Fibroblast of peridontal ligament (primary cell): ENCODE measurements around the gene CELF4.

Source experiments
- DNase-seq: peaks from one replicate; pipeline ENCODE4 v3.0.0-alpha.2; 2010; ENCODE audit errors: extremely low read depth

CELF4 gene

GRCh38 chr18:37318360-37319355 lies 246.9 kb downstream of the CELF4 start:
- no peak for DNase-seq

GRCh38 chr18:37317486-37317885 lies 248.1 kb downstream of the CELF4 start:
- no peak for DNase-seq

GRCh38 chr18:37316468-37316867 lies 249.1 kb downstream of the CELF4 start:
- DNase-seq = no peak

GRCh38 chr18:37315935-37316334 lies 249.7 kb downstream of the CELF4 start:
- DNase-seq = no peak

GRCh38 chr18:37314534-37314933 lies 251.1 kb downstream of the CELF4 start:
- DNase-seq = no peak

GRCh38 chr18:37313624-37314023 lies 252.0 kb downstream of the CELF4 start:
- DNase-seq = no peak

GRCh38 chr18:37309861-37310260 lies 255.7 kb downstream of the CELF4 start:
- no peak for DNase-seq

- DNase-seq = no peak
Observed at GRCh38 chr18:37309059-37309458, 256.5 kb downstream of the CELF4 start.

- DNase-seq = no peak
Observed at GRCh38 chr18:37307181-37307580, 258.4 kb downstream of the CELF4 start.

GRCh38 chr18:37306432-37306831 lies 259.2 kb downstream of the CELF4 start:
- DNase-seq = no peak

GRCh38 chr18:37305066-37305465 lies 260.5 kb downstream of the CELF4 start:
- DNase-seq = no peak

GRCh38 chr18:37304012-37304680 lies 261.5 kb downstream of the CELF4 start:
- DNase-seq = no peak

GRCh38 chr18:37303009-37303408 lies 262.6 kb downstream of the CELF4 start:
- DNase-seq = no peak

- DNase-seq = no peak
Observed at GRCh38 chr18:37302519-37302918, 263.1 kb downstream of the CELF4 start.

GRCh38 chr18:37299471-37300304 lies 265.9 kb downstream of the CELF4 start:
- DNase-seq = peak; percentile 93

GRCh38 chr18:37298816-37299215 lies 266.8 kb downstream of the CELF4 start:
- no peak for DNase-seq

- no peak for DNase-seq
Observed at GRCh38 chr18:37297106-37297505, 268.5 kb downstream of the CELF4 start.

GRCh38 chr18:37294951-37295350 lies 270.6 kb downstream of the CELF4 start:
- DNase-seq = no peak

GRCh38 chr18:37293359-37293758 lies 272.2 kb downstream of the CELF4 start:
- no peak for DNase-seq

GRCh38 chr18:37289423-37289822 lies 276.2 kb downstream of the CELF4 start:
- DNase-seq = no peak

GRCh38 chr18:37287601-37288000 lies 278.0 kb downstream of the CELF4 start:
- DNase-seq = no peak

GRCh38 chr18:37286801-37287200 lies 278.8 kb downstream of the CELF4 start:
- DNase-seq = no peak
